HepG2 (cell line): ENCODE data around the gene ZNF490. TPM values are rescaled to one million over a fixed set of nuclear protein-coding genes. Genes with fewer than 3 reads are reported as not detected.
A peak's percentile ranks its signal among the peaks of the same experiment; 100 is the strongest.

ENCODE experiments used
- ATAC-seq: fragments of 200-7000 bp; cut with Tn5 transposase; 3 replicates; pipeline ENCODE4 v1.9.1; 2020; ENCODE audit warnings: mild to moderate bottlenecking, moderate library complexity
- BruUV-seq: library from RNA; stranded (reverse); fragments of 400-500 nt; replicated peaks from 2 replicates; lab custom pipeline; 2021; lab: Mats Ljungman, UMichigan
- CTCF ChIA-PET: fragments of 300-600 bp; formaldehyde crosslinking; extraction: SDS; loops from one replicate; lab custom pipeline; 2021; ENCODE audit warnings: low total read pairs, inconsistent platforms, low intra/inter-chr PET ratio; lab: Yijun Ruan, JAX
- POLR2A ChIA-PET: fragments of 350-600 bp; sonication (Branson Sonifier 250); formaldehyde crosslinking; loops from one replicate; lab custom pipeline; 2020; ENCODE audit warnings: antibody characterized with exemption, inconsistent platforms; lab: Yijun Ruan, JAX
- DNase-seq: peaks from one replicate; pipeline ENCODE4 v3.0.0-alpha.2; 2015; ENCODE audit warnings: low spot score
- FAIRE-seq: peaks from 3 replicates; lab custom pipeline; 2011; peaks lifted over from hg19 to GRCh38; lab: Jason Lieb, UNC
- H2AFZ ChIP-seq: one replicate; pipeline ENCODE4 v1.6.1; 2011; ENCODE audit warnings: low read length, inconsistent platforms
- H3K27ac ChIP-seq: fragments of 300-600 bp; 3 replicates; pipeline ENCODE4 v1.8.0; 2011; ENCODE audit warnings: mixed run types, mild to moderate bottlenecking, mixed read lengths, low read length, inconsistent platforms; ENCODE audit not compliant: insufficient read depth; ENCODE audit errors: extremely low read length
- H3K27me3 ChIP-seq, 2 experiments: fragments of 200-600 bp in 1 of 2; 2 replicates in 1 of 2; 3 replicates in 1 of 2; pipeline versions ENCODE4 v1.6.0 to v1.8.0; 2011; ENCODE audit warnings: low read length in 2 of 2, mild to moderate bottlenecking in 2 of 2, moderate library complexity in 2 of 2, inconsistent platforms in 1 of 2; ENCODE audit not compliant: insufficient read depth in 2 of 2, control insufficient read depth in 1 of 2
- H3K36me3 ChIP-seq, 2 experiments: fragments of 200-600 bp in 1 of 2; replicated peaks in 1 of 2; 2 replicates in 1 of 2; 3 replicates in 1 of 2; pipeline versions ENCODE4 v1.5.1 to v1.8.0; 2011; ENCODE audit warnings: low read length in 2 of 2, inconsistent platforms in 1 of 2; ENCODE audit not compliant: insufficient read depth in 2 of 2, control insufficient read depth in 1 of 2
- H3K4me1 ChIP-seq: 2 replicates; pipeline ENCODE4 v1.5.1; 2012; ENCODE audit warnings: low read length, inconsistent platforms; ENCODE audit not compliant: insufficient read depth
- H3K4me2 ChIP-seq: 2 replicates; pipeline ENCODE4 v1.6.0; 2011; ENCODE audit warnings: low read depth, low read length, inconsistent platforms
- H3K4me3 ChIP-seq, 3 experiments: fragments of 200-600 bp in 1 of 3; sonication (generic), shearing (Covaris generic) in 1 of 3; replicated peaks in 1 of 3; 2 replicates each; pipeline ENCODE4 v1.5.1; 2011 to 2016; ENCODE audit warnings: low read length in 3 of 3, inconsistent platforms in 2 of 3, low read depth in 2 of 3, mild to moderate bottlenecking in 2 of 3, control low read depth in 1 of 3, mixed read lengths in 1 of 3; ENCODE audit not compliant: insufficient read depth in 1 of 3
- H3K79me2 ChIP-seq: one replicate; pipeline ENCODE4 v1.6.1; 2011; ENCODE audit warnings: low read length, inconsistent platforms; ENCODE audit not compliant: insufficient read depth
- H3K9ac ChIP-seq: 2 replicates; pipeline ENCODE4 v1.6.0; 2011; ENCODE audit warnings: mild to moderate bottlenecking, low read depth, low read length, inconsistent platforms; ENCODE audit not compliant: insufficient read depth
- H3K9me3 ChIP-seq: 2 replicates; pipeline ENCODE4 v1.5.1; 2012; ENCODE audit warnings: mild to moderate bottlenecking, low read length
- H4K20me1 ChIP-seq: 2 replicates; pipeline ENCODE4 v1.6.0; 2011; ENCODE audit warnings: inconsistent platforms, mild to moderate bottlenecking, low read length, moderate library complexity; ENCODE audit not compliant: insufficient read depth
- GPBP1L1 ChIP-seq: sonication (generic); formaldehyde crosslinking; IDR thresholded peaks from 2 replicates; pipeline ENCODE4 v1.5.0; 2020; ENCODE audit warnings: mild to moderate bottlenecking, missing genetic modification reagents
- JUND ChIP-seq: sonication (generic); formaldehyde crosslinking; IDR thresholded peaks from 2 replicates; pipeline ENCODE4 v1.8.0; 2022; ENCODE audit warnings: mild to moderate bottlenecking, missing genetic modification reagents
- RBFOX2 ChIP-seq: fragments of 200-400 bp; formaldehyde crosslinking; IDR thresholded peaks from 2 replicates; pipeline ENCODE4 v1.6.1; 2017; ENCODE audit warnings: low read depth, mild to moderate bottlenecking, low read length
- SRF ChIP-seq: IDR thresholded peaks from 2 replicates; pipeline ENCODE4 v1.6.1; 2011; ENCODE audit warnings: mild to moderate bottlenecking, low read depth, low read length, moderate library complexity
- ZNF382 ChIP-seq: sonication (generic); formaldehyde crosslinking; IDR thresholded peaks from 2 replicates; pipeline ENCODE4 v1.5.0; 2020; ENCODE audit warnings: missing genetic modification reagents, mild to moderate bottlenecking, borderline replicate concordance
- ZNF549 ChIP-seq: sonication (generic); formaldehyde crosslinking; IDR thresholded peaks from 2 replicates; pipeline ENCODE4 v1.5.0; 2020; ENCODE audit warnings: missing genetic modification reagents
- ZNF576 ChIP-seq: sonication (generic); formaldehyde crosslinking; IDR thresholded peaks from 2 replicates; pipeline ENCODE4 v1.4.0; 2020; ENCODE audit warnings: mild to moderate bottlenecking, missing genetic modification reagents
- ZNF639 ChIP-seq: conservative IDR thresholded peaks from 2 replicates; pipeline ENCODE4 v1.6.1; 2018; ENCODE audit warnings: missing genetic modification reagents
- ZNF674 ChIP-seq: sonication (generic); formaldehyde crosslinking; IDR thresholded peaks from 2 replicates; pipeline ENCODE4 v1.5.0; 2020; ENCODE audit warnings: low read depth, mild to moderate bottlenecking, missing genetic modification reagents
- ZNF800 ChIP-seq: sonication (generic); formaldehyde crosslinking; IDR thresholded peaks from 2 replicates; pipeline ENCODE4 v1.4.0; 2020; ENCODE audit warnings: missing genetic modification reagents
- WGBS: methylation state at CpG from one replicate; pipeline ENCODE4 v1.1.6; 2017; ENCODE audit warnings: low lambda C conversion rate; 5-methylcytosine and 5-hydroxymethylcytosine counted together
- in situ Hi-C: cut with HindIII; loops from 2 replicates; pipeline ENCODE4 v1.10.0; 2017; ENCODE audit warnings: low pct_unique_long_range_greater_than_20kb; ENCODE audit not compliant: extremely low pct_ligation_motif_present
- intact Hi-C: fragments of 100-400 bp; cut with micrococcal nuclease; formaldehyde crosslinking; loops from one replicate; pipeline ENCODE4 v1.10.0; 2022; ENCODE audit not compliant: unreplicated experiment
- polyA plus RNA-seq, 8 experiments: library from polyadenylated mRNA; depleted of rRNA in 3 of 8; stranded (reverse) in 7 of 8; unstranded in 1 of 8; fragments of >200 nt; fragmentation: Illumina TruSeq in 4 of 8; extraction: Trizol in 4 of 8; gene quantifications; 2 replicates each; pipeline versions ENCODE4 v1.2.1 to v1.2.3, GENCODE V29; 2011 to 2016; ENCODE audit warnings: low read depth in 4 of 8, missing spikeins in 1 of 8, mixed read lengths in 1 of 8; ENCODE audit not compliant: insufficient read depth in 1 of 8
- total RNA-seq, 5 experiments: library from RNA; depleted of rRNA; stranded (reverse); fragments of >200 nt; fragmentation: Illumina TruSeq; extraction: Trizol; gene quantifications; 2 replicates each; pipeline ENCODE4 v1.2.3, GENCODE V29; 2016; ENCODE audit warnings: low read depth in 1 of 5

The ZNF490 gene
- total and polyA plus RNA-seq, 2 of the 13 experiments (the other 11 are each of a cell fraction or from before 2014, with no cell fraction given): 1.3 to 2.9 TPM

DNA sequence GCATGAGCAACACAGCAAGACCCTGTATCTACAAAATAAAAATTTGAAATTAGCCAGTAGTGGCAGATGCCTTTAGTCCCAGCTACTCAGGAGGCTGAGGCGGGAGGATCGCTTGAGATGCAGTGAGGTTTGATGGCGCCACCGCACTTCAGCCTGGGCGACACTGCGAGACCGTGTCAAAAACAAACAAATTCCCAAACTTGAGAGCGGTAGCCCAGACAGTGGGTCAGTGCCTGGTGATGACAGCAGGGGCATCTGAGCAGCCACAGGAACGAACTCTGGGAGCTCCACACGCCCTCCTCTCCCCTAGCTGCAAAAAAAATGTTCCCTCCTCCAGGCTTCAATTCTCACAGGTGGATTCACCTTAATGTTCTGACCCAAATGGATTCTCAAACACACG lies 14.1 kb downstream of the ZNF490 start:
- Histone ChIP-seq H4K20me1 (no peaks in the 10 kb centered on the region), H3K79me2 (no peaks in the 10 kb centered on the region), H3K9me3 (no peaks in the 10 kb centered on the region), H3K27ac (no peak overlapping the region), H3K4me3 (no peak overlapping the region), H3K4me2 (no peak overlapping the region), H3K36me3 (peaks cover 0 to 14% of the 10 kb centered on the region in 2 experiments; a peak in 1 of 5 replicates), H2AFZ (no peak overlapping the region), H3K27me3 (no peaks in the 10 kb centered on the region), H3K9ac (no peak overlapping the region), H3K4me1 (peaks cover 6% of the 10 kb centered on the region; the same call in 1 of the 2 replicates)
- ChIA-PET CTCF (no interaction called here), POLR2A (no interaction called here)
- intact Hi-C loops: no loop called here
- no TSS peak for BruUV-seq
- ATAC-seq (no peak), DNase-seq (no peak), FAIRE-seq (no peak)
- TF ChIP-seq ZNF800 (CRISPR knock-in tag): no peak
- 0 out of 2 replicates have a peak, but pooled peaks have one; percentile 7 for TF ChIP-seq RBFOX2
- in situ Hi-C loops: no loop called here
- WGBS: 100% methylated on average over 11 of the region's 11 CpGs

DNA sequence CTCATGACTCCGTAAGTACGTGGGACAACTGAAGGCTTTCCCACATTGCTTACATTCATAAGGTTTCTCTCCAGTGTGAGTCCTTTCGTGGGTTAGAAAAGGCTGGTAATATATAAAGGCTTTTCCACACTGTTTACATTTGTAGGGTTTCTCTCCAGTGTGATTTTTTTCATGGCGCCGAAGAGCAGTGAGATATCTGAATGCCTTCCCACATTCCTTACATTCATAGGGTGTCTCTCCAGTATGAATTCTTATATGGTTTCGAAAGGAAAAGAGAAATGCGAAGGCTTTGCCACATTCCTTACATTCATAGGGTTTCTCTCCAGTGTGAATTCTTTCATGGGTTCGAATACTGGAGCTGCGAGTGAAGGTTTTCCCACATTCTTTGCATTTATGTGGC lies 29.5 kb downstream of the ZNF490 start:
- H3K4me1 ChIP-seq: peaks cover 31% of the 10 kb centered on the region
- TF ChIP-seq ZNF576 (CRISPR knock-in tag): no peak
- no peak for TF ChIP-seq SRF
- no peak for TF ChIP-seq GPBP1L1 (CRISPR knock-in tag)
- TF ChIP-seq JUND (CRISPR knock-in tag): no peak
- no peak for TF ChIP-seq ZNF549 (CRISPR knock-in tag)
- TF ChIP-seq ZNF674 (CRISPR knock-in tag): no peak
- no peak for TF ChIP-seq ZNF382 (CRISPR knock-in tag)
- TF ChIP-seq ZNF639 (CRISPR knock-in tag): no peak
- no peaks in the 10 kb centered on the region for H4K20me1 ChIP-seq
- in situ Hi-C loops: no loop called here
- H3K4me2 ChIP-seq: no peak overlapping the region
- no peak overlapping the region for H2AFZ ChIP-seq
- no peak for ATAC-seq
- intact Hi-C loops: no loop called here
- no peak for FAIRE-seq
- no peak for DNase-seq
- H3K36me3 ChIP-seq: peaks cover 4 to 29% of the 10 kb centered on the region in 2 experiments; a peak in 4 of 5 replicates
- WGBS: 96% methylated on average over 9 of the region's 9 CpGs
- no peak overlapping the region for H3K4me3 ChIP-seq
- H3K27me3 ChIP-seq: no peaks in the 10 kb centered on the region
- H3K9me3 ChIP-seq: no peaks in the 10 kb centered on the region
- POLR2A ChIA-PET: no interaction called here
- no TSS peak for BruUV-seq
- H3K27ac ChIP-seq: no peak overlapping the region
- CTCF ChIA-PET: no interaction called here
- no peaks in the 10 kb centered on the region for H3K79me2 ChIP-seq
- no peak overlapping the region for H3K9ac ChIP-seq
